ENCODE measurements around the gene RNF215. TPM values are rescaled to one million over a fixed set of nuclear protein-coding genes. Genes with fewer than 3 reads are reported as not detected.
A peak's percentile ranks its signal among the peaks of the same experiment; 100 is the strongest.

Gene RNF215
- total RNA-seq: 10 to 100 TPM in 3 of 4 donors, 1 to 10 TPM in 1; 8.6 to 28.9 (median 13.0) TPM

- Histone ChIP-seq H3K9me3 (no peaks in the 10 kb centered on the region), H3K36me3 (no peaks in the 10 kb centered on the region), H3K4me1 (peaks cover 0 to 13% (median 3%) of the 10 kb centered on the region in 4 donors), H3K27me3 (no peaks in the 10 kb centered on the region), H3K4me3 (peak within 1 kb of the TSS; percentile 44 to 96 (median 61)), H3K27ac (peak within 1 kb of the TSS; percentile 55 to 89 (median 68))
- DNase-seq: peak; percentile 77 to 91 (median 91)
- peak; percentile 89 to 95 (median 92) for TF ChIP-seq CTCF (IDR thresholded peaks at IDR 0.05)
- TF ChIP-seq POLR2A (IDR thresholded peaks at IDR 0.05): no peak
Measured at GRCh38 chr22:30386960-30387827, at the start of gene RNF215. Gene RNF215 (minus strand): TSS chr22:30387411. CDS start chr22:30387313, 98 bp downstream.

- no peaks in the 10 kb centered on the region for H3K27me3 ChIP-seq
- H3K4me3 ChIP-seq: peak overlapping the region in 1 of 4 donors; percentile 2
- peaks cover 0 to 5% (median 0%) of the 10 kb centered on the region in 4 donors for H3K4me1 ChIP-seq
- H3K27ac ChIP-seq: peak overlapping the region; percentile 32 to 61 (median 52)
- H3K9me3 ChIP-seq: peaks cover 0 to 3% (median 0%) of the 10 kb centered on the region in 4 donors
- no peak for DNase-seq
- no peak for TF ChIP-seq CTCF (IDR thresholded peaks at IDR 0.05)
- TF ChIP-seq POLR2A (IDR thresholded peaks at IDR 0.05): no peak
- no peaks in the 10 kb centered on the region for H3K36me3 ChIP-seq
Measured at GRCh38 chr22:30436196-30436595, 49.0 kb upstream of the RNF215 start.

GRCh38 chr22:30435674-30436126 lies 48.5 kb upstream of the RNF215 start:
- peak overlapping the region in 1 of 4 donors; percentile 2 for H3K4me3 ChIP-seq
- H3K27ac ChIP-seq: peak overlapping the region; percentile 32 to 61 (median 52)
- DNase-seq: peak in 2 of 3 donors; percentile 80 to 93
- peaks cover 0 to 3% (median 0%) of the 10 kb centered on the region in 4 donors for H3K9me3 ChIP-seq
- TF ChIP-seq POLR2A (IDR thresholded peaks at IDR 0.05) (no peak), CTCF (IDR thresholded peaks at IDR 0.05) (peak in 4 of 6 experiments; percentile 28 to 36 (median 32))
- H3K27me3 ChIP-seq: no peaks in the 10 kb centered on the region
- H3K36me3 ChIP-seq: no peaks in the 10 kb centered on the region
- H3K4me1 ChIP-seq: peaks cover 0 to 5% (median 0%) of the 10 kb centered on the region in 4 donors

- no peak for DNase-seq
- H3K27ac ChIP-seq: peak overlapping the region in 2 of 4 donors; percentile 43 to 61
Measured at GRCh38 chr22:30434843-30435242, 47.6 kb upstream of the RNF215 start.

GRCh38 chr22:30433773-30434172 lies 46.6 kb upstream of the RNF215 start:
- no peak overlapping the region for H3K4me3 ChIP-seq

More at GRCh38 chr22:30434843-30435242, 47.6 kb upstream of the RNF215 start:
- H3K4me1 ChIP-seq: peaks cover 0 to 5% (median 0%) of the 10 kb centered on the region in 4 donors
- TF ChIP-seq POLR2A (IDR thresholded peaks at IDR 0.05): no peak
- no peak for TF ChIP-seq CTCF (IDR thresholded peaks at IDR 0.05)
- H3K4me3 ChIP-seq: no peak overlapping the region
- no peaks in the 10 kb centered on the region for H3K36me3 ChIP-seq
- no peaks in the 10 kb centered on the region for H3K27me3 ChIP-seq
- peaks cover 0 to 3% (median 0%) of the 10 kb centered on the region in 4 donors for H3K9me3 ChIP-seq

More at GRCh38 chr22:30433773-30434172, 46.6 kb upstream of the RNF215 start:
- peaks cover 0 to 3% (median 0%) of the 10 kb centered on the region in 4 donors for H3K9me3 ChIP-seq
- DNase-seq: no peak
- no peaks in the 10 kb centered on the region for H3K27me3 ChIP-seq
- H3K4me1 ChIP-seq: peaks cover 0 to 5% (median 0%) of the 10 kb centered on the region in 4 donors
- no peak overlapping the region for H3K27ac ChIP-seq
- H3K36me3 ChIP-seq: no peaks in the 10 kb centered on the region
- TF ChIP-seq CTCF (IDR thresholded peaks at IDR 0.05) (no peak), POLR2A (IDR thresholded peaks at IDR 0.05) (no peak)
